CD14-positive monocyte (primary cell): ENCODE measurements around the gene DDR1. TPM values are rescaled to one million over a fixed set of nuclear protein-coding genes. Genes with fewer than 3 reads are reported as not detected.

ENCODE experiments used
- DNase-seq, 3 donors: peaks; one replicate each; pipeline ENCODE4 v3.0.0-alpha.2; 2011 to 2022
- H2AFZ ChIP-seq: 2 replicates; pipeline ENCODE4 v1.6.0; 2012; ENCODE audit warnings: mild to moderate bottlenecking, low read depth, low read length, inconsistent platforms; ENCODE audit not compliant: insufficient read depth, poor library complexity, severe bottlenecking
- H3K27ac ChIP-seq, 2 donors: 1 replicate in 1 of 2; 2 replicates in 1 of 2; pipeline ENCODE4 v1.5.1; 2012 to 2013; ENCODE audit warnings: low read length in 2 of 2, control low read depth in 1 of 2, inconsistent platforms in 1 of 2, low read depth in 1 of 2, mild to moderate bottlenecking in 1 of 2
- H3K27me3 ChIP-seq, 2 donors: one replicate each; pipeline versions ENCODE4 v1.6.0 to v1.6.1; 2011 to 2013; ENCODE audit warnings: low read length in 2 of 2; ENCODE audit not compliant: control insufficient read depth in 2 of 2, insufficient read depth in 2 of 2
- H3K36me3 ChIP-seq, 2 donors: replicated peaks in 1 of 2; 1 replicate in 1 of 2; 2 replicates in 1 of 2; pipeline versions ENCODE4 v1.5.1 to v1.6.1; 2012 to 2013; ENCODE audit warnings: low read length in 2 of 2, control low read depth in 1 of 2, inconsistent platforms in 1 of 2, mild to moderate bottlenecking in 1 of 2; ENCODE audit not compliant: insufficient read depth in 2 of 2, control insufficient read depth in 1 of 2
- H3K4me1 ChIP-seq, 2 donors: 1 replicate in 1 of 2; 2 replicates in 1 of 2; pipeline versions ENCODE4 v1.5.1 to v1.6.1; 2012 to 2013; ENCODE audit warnings: low read length in 2 of 2, control low read depth in 1 of 2, inconsistent platforms in 1 of 2, mild to moderate bottlenecking in 1 of 2, moderate library complexity in 1 of 2; ENCODE audit not compliant: insufficient read depth in 2 of 2, control insufficient read depth in 1 of 2
- H3K4me2 ChIP-seq: replicated peaks from 2 replicates; pipeline ENCODE3; 2012; ENCODE audit warnings: low read length, moderate library complexity, mild to moderate bottlenecking; ENCODE audit not compliant: poor library complexity, severe bottlenecking; ENCODE audit errors: extremely low read depth
- H3K4me3 ChIP-seq, 3 experiments: fragments of 200-600 bp in 1 of 3; sonication (generic) in 1 of 3; replicated peaks in 1 of 3; 1 replicate in 2 of 3; 2 replicates in 1 of 3; pipeline ENCODE4 v1.5.1; 2011 to 2013; ENCODE audit warnings: low read length in 3 of 3, mild to moderate bottlenecking in 3 of 3, control low read depth in 2 of 3, low read depth in 2 of 3, inconsistent platforms in 1 of 3, moderate library complexity in 1 of 3
- H3K79me2 ChIP-seq: 2 replicates; pipeline ENCODE4 v1.6.0; 2012; ENCODE audit warnings: mild to moderate bottlenecking, control low read depth, inconsistent platforms, low read length, moderate library complexity; ENCODE audit not compliant: insufficient read depth
- H3K9ac ChIP-seq: 2 replicates; pipeline ENCODE4 v1.6.0; 2017; ENCODE audit warnings: low read length, mild to moderate bottlenecking; ENCODE audit not compliant: insufficient read depth, poor library complexity, severe bottlenecking
- H3K9me3 ChIP-seq, 2 donors: replicated peaks in 1 of 2; 1 replicate in 1 of 2; 2 replicates in 1 of 2; pipeline versions ENCODE4 v1.5.1 to v1.6.1; 2012 to 2013; ENCODE audit warnings: low read length in 2 of 2, control low read depth in 1 of 2; ENCODE audit not compliant: control insufficient read depth in 1 of 2, insufficient read depth in 1 of 2
- H4K20me1 ChIP-seq: 2 replicates; pipeline ENCODE4 v1.6.0; 2012; ENCODE audit warnings: mild to moderate bottlenecking, low read length, control low read depth, moderate library complexity; ENCODE audit not compliant: insufficient read depth
- H3K27ac Mint-ChIP-seq, 7 donors: one replicate each; pipeline ENCODE4 v1.8.0; 2020; ENCODE audit warnings: mild to moderate bottlenecking in 7 of 7, mixed read lengths in 7 of 7, moderate library complexity in 6 of 7, inconsistent platforms in 2 of 7
- H3K27me3 Mint-ChIP-seq, 3 donors: one replicate each; pipeline ENCODE4 v1.8.0; 2021 to 2022; ENCODE audit warnings: low read depth in 3 of 3, mild to moderate bottlenecking in 3 of 3, mixed read lengths in 3 of 3, moderate library complexity in 3 of 3, inconsistent platforms in 1 of 3
- H3K36me3 Mint-ChIP-seq, 2 donors: one replicate each; pipeline ENCODE4 v1.8.0; 2020; ENCODE audit warnings: mixed read lengths in 2 of 2, inconsistent platforms in 1 of 2, mild to moderate bottlenecking in 1 of 2
- H3K4me1 Mint-ChIP-seq: one replicate; pipeline ENCODE4 v1.8.0; 2020; ENCODE audit warnings: mild to moderate bottlenecking, mixed read lengths
- H3K4me3 Mint-ChIP-seq, 2 donors: one replicate each; pipeline ENCODE4 v1.8.0; 2020; ENCODE audit warnings: mild to moderate bottlenecking in 2 of 2, mixed read lengths in 2 of 2, moderate library complexity in 1 of 2
- H3K9me3 Mint-ChIP-seq, 7 donors: one replicate each; pipeline ENCODE4 v1.8.0; 2020 to 2022; ENCODE audit warnings: mixed read lengths in 7 of 7, mild to moderate bottlenecking in 6 of 7, moderate library complexity in 6 of 7, inconsistent platforms in 2 of 7
- WGBS: methylation state at CpG from one replicate; pipeline ENCODE4 v1.1.5; 2013; ENCODE audit warnings: missing lambda C conversion rate; ENCODE audit not compliant: insufficient coverage; 5-methylcytosine and 5-hydroxymethylcytosine counted together
- intact Hi-C, 2 donors: fragments of 100-400 bp; cut with micrococcal nuclease; formaldehyde crosslinking; loops; one replicate each; pipeline versions ENCODE4 v1.15.0 to v1.15.1; 2023
- polyA plus RNA-seq, 3 donors: library from polyadenylated mRNA; depleted of rRNA in 1 of 3; unstranded in 2 of 3; stranded (reverse) in 1 of 3; fragments of 300-500 nt in 2 of 3; fragments of >200 nt in 1 of 3; fragmentation: Illumina TruSeq in 2 of 3; gene quantifications; 1 replicate in 2 of 3; 2 replicates in 1 of 3; pipeline ENCODE4 v1.2.3, GENCODE V29; 2012 to 2021
- TF ChIP-seq, protein P1 (sequence below): fragments of 200-600 bp; IDR thresholded peaks from one replicate; pipeline ENCODE4 v1.8.0; 2022; ENCODE audit warnings: antibody characterized with exemption, mild to moderate bottlenecking

Gene DDR1
- polyA plus RNA-seq, 3 donors = 0.39 to 1.0 (median 0.51) TPM

GRCh38 chr6:30845183-30845582, 39.1 kb upstream of the DDR1 start:
- no peak overlapping the region for H3K4me3 Mint-ChIP-seq
- Histone ChIP-seq H4K20me1 (no peaks in the 10 kb centered on the region), H3K9me3 (no peaks in the 10 kb centered on the region), H2AFZ (no peak overlapping the region), H3K27me3 (no peaks in the 10 kb centered on the region), H3K27ac (no peak overlapping the region), H3K9ac (no peak overlapping the region), H3K4me1 (no peaks in the 10 kb centered on the region), H3K79me2 (no peaks in the 10 kb centered on the region), H3K4me3 (no peak overlapping the region), H3K4me2 (no peak overlapping the region), H3K36me3 (no peaks in the 10 kb centered on the region)
- H3K9me3 Mint-ChIP-seq = peaks cover 0 to 5% (median under 1%) of the 10 kb centered on the region in 7 donors
- TF ChIP-seq, protein P1, sequence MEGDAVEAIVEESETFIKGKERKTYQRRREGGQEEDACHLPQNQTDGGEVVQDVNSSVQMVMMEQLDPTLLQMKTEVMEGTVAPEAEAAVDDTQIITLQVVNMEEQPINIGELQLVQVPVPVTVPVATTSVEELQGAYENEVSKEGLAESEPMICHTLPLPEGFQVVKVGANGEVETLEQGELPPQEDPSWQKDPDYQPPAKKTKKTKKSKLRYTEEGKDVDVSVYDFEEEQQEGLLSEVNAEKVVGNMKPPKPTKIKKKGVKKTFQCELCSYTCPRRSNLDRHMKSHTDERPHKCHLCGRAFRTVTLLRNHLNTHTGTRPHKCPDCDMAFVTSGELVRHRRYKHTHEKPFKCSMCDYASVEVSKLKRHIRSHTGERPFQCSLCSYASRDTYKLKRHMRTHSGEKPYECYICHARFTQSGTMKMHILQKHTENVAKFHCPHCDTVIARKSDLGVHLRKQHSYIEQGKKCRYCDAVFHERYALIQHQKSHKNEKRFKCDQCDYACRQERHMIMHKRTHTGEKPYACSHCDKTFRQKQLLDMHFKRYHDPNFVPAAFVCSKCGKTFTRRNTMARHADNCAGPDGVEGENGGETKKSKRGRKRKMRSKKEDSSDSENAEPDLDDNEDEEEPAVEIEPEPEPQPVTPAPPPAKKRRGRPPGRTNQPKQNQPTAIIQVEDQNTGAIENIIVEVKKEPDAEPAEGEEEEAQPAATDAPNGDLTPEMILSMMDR = no peak
- peaks cover 4 to 13% (median 9%) of the 10 kb centered on the region in 3 donors for H3K27me3 Mint-ChIP-seq
- 92% methylated on average over 5 of the region's 8 CpGs for WGBS
- no peaks in the 10 kb centered on the region for H3K36me3 Mint-ChIP-seq
- H3K4me1 Mint-ChIP-seq = peaks cover 7% of the 10 kb centered on the region
- H3K27ac Mint-ChIP-seq = no peak overlapping the region
- intact Hi-C loops = no loop called here
- no peak for DNase-seq

GRCh38 chr6:30847421-30847970, 36.8 kb upstream of the DDR1 start:
- no peak overlapping the region for H3K4me3 Mint-ChIP-seq
- peaks cover 4 to 13% (median 10%) of the 10 kb centered on the region in 3 donors for H3K27me3 Mint-ChIP-seq
- H3K27ac ChIP-seq = no peak overlapping the region
- no peak overlapping the region for H3K27ac Mint-ChIP-seq
- peaks cover 9 to 13% of the 10 kb centered on the region in 2 donors for H3K9me3 ChIP-seq
- no peaks in the 10 kb centered on the region for H3K27me3 ChIP-seq
- H3K4me3 ChIP-seq = no peak overlapping the region
- intact Hi-C loops = no loop called here
- no peak overlapping the region for H3K9ac ChIP-seq
- H3K79me2 ChIP-seq = no peaks in the 10 kb centered on the region
- 93% methylated on average over 6 of the region's 11 CpGs for WGBS
- H3K9me3 Mint-ChIP-seq = peaks cover 14 to 28% (median 23%) of the 10 kb centered on the region in 7 donors
- no peak overlapping the region for H3K4me2 ChIP-seq
- H4K20me1 ChIP-seq = no peaks in the 10 kb centered on the region
- no peak for DNase-seq
- peaks cover 7% of the 10 kb centered on the region for H3K4me1 Mint-ChIP-seq
- no peaks in the 10 kb centered on the region for H3K36me3 Mint-ChIP-seq
- H3K4me1 ChIP-seq = no peaks in the 10 kb centered on the region
- TF ChIP-seq, protein P1 = no peak
- H3K36me3 ChIP-seq = no peaks in the 10 kb centered on the region
- no peak overlapping the region for H2AFZ ChIP-seq
